DOHH2 (cell line): Measurements from ENCODE around the gene CDK14.

Experiments used
- EZH2phosphoT487 ChIP-seq: fragments of 200-600 bp; sonication (generic); IDR thresholded peaks from 2 replicates; pipeline ENCODE4 v1.6.1; 2017; ENCODE audit warnings: borderline replicate concordance, mild to moderate bottlenecking, antibody characterized with exemption, low read length, moderate library complexity, mixed read lengths
- TF ChIP-seq, protein P1 (sequence below): fragments of 200-600 bp; sonication (generic); IDR thresholded peaks from one replicate; pipeline ENCODE4 v1.5.1; 2014; ENCODE audit warnings: antibody characterized with exemption, mild to moderate bottlenecking, low read depth, low read length; ENCODE audit not compliant: poor library complexity, severe bottlenecking

DNA sequence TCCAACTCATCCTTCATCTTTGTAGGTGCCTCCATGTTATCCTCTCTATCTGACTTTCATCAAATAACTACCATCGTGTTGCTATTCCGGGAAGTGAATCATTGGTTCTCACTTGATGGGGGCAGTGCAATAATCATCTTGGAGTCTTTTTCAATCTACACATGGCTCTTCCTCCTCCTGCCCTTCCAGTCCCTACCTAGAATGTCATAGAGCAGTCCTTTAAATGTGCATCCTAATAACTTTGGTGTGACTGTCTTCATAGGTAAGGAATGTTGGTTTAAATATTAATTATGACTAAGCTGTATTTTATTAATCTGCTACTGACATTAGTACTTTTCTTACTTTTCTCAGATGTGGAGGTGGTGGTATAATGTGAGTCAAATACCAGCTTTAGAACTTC, 8.4 kb upstream of the CDK14 start:
- TF ChIP-seq, protein P1, sequence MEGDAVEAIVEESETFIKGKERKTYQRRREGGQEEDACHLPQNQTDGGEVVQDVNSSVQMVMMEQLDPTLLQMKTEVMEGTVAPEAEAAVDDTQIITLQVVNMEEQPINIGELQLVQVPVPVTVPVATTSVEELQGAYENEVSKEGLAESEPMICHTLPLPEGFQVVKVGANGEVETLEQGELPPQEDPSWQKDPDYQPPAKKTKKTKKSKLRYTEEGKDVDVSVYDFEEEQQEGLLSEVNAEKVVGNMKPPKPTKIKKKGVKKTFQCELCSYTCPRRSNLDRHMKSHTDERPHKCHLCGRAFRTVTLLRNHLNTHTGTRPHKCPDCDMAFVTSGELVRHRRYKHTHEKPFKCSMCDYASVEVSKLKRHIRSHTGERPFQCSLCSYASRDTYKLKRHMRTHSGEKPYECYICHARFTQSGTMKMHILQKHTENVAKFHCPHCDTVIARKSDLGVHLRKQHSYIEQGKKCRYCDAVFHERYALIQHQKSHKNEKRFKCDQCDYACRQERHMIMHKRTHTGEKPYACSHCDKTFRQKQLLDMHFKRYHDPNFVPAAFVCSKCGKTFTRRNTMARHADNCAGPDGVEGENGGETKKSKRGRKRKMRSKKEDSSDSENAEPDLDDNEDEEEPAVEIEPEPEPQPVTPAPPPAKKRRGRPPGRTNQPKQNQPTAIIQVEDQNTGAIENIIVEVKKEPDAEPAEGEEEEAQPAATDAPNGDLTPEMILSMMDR, result no peak
- TF ChIP-seq EZH2phosphoT487, result no peak
